PC-3 (cell line): ENCODE measurements around the gene NAPEPLD. TPM values are rescaled to one million over a fixed set of nuclear protein-coding genes. Genes with fewer than 3 reads are reported as not detected.

ENCODE experiments used
- ATAC-seq: fragments of 200-7000 bp; cut with Tn5 transposase; 2 replicates; pipeline ENCODE4 v1.9.1; 2020; ENCODE audit warnings: mild to moderate bottlenecking, moderate library complexity
- BruUV-seq: library from RNA; stranded (reverse); fragments of 400-500 nt; replicated peaks from 2 replicates; lab custom pipeline; 2021; lab: Mats Ljungman, UMichigan
- CTCF ChIA-PET: fragments of 300-600 bp; sonication (Branson Sonifier 250); formaldehyde crosslinking; loops from one replicate; lab custom pipeline; 2022; ENCODE audit warnings: antibody characterized with exemption; lab: Charles Lee
- POLR2A ChIA-PET: fragments of 300-600 bp; sonication (Branson Sonifier 250); formaldehyde crosslinking; loops from one replicate; lab custom pipeline; 2022; ENCODE audit warnings: antibody characterized with exemption; ENCODE audit not compliant: unreplicated experiment; lab: Charles Lee
- DNase-seq: peaks from one replicate; pipeline ENCODE4 v3.0.0-alpha.2; 2015
- H2AFZ ChIP-seq: fragments of 300-600 bp; sonication (generic); 2 replicates; pipeline ENCODE4 v1.6.0; 2016; ENCODE audit warnings: antibody characterized with exemption, low read length
- H3F3A ChIP-seq: fragments of 300-600 bp; sonication (generic); one replicate; pipeline ENCODE4 v1.6.0; 2017; ENCODE audit warnings: antibody characterized with exemption, low read length, control low read depth, mild to moderate bottlenecking; ENCODE audit not compliant: unreplicated experiment
- H3K27ac ChIP-seq: fragments of 300-600 bp; sonication (generic); 2 replicates; pipeline ENCODE4 v1.5.1; 2016; ENCODE audit warnings: mild to moderate bottlenecking, low read length
- H3K27me3 ChIP-seq: fragments of 300-600 bp; sonication (generic); 2 replicates; pipeline ENCODE4 v1.6.1; 2016; ENCODE audit warnings: low read length, mixed read lengths
- H3K36me3 ChIP-seq: fragments of 300-600 bp; sonication (generic); 2 replicates; pipeline ENCODE4 v1.6.1; 2016; ENCODE audit warnings: low read depth, mixed run types, low read length, mixed read lengths
- H3K4me1 ChIP-seq: fragments of 300-600 bp; sonication (generic); 2 replicates; pipeline ENCODE4 v1.5.1; 2016; ENCODE audit warnings: low read length; ENCODE audit not compliant: insufficient read depth
- H3K4me2 ChIP-seq: fragments of 300-600 bp; sonication (generic); 2 replicates; pipeline ENCODE4 v1.6.0; 2016; ENCODE audit warnings: low read length
- H3K4me3 ChIP-seq: fragments of 300-600 bp; sonication (generic); 2 replicates; pipeline ENCODE4 v1.5.1; 2016; ENCODE audit warnings: mild to moderate bottlenecking, low read length, mixed read lengths
- H3K79me2 ChIP-seq: fragments of 300-600 bp; sonication (generic); 2 replicates; pipeline ENCODE4 v1.6.1; 2017; ENCODE audit warnings: low read length, mixed read lengths
- H3K9ac ChIP-seq: fragments of 300-600 bp; sonication (generic); 2 replicates; pipeline ENCODE4 v1.6.0; 2016; ENCODE audit warnings: mild to moderate bottlenecking, low read length
- H3K9me2 ChIP-seq: fragments of 300-600 bp; sonication (generic); replicated peaks from 2 replicates; pipeline ENCODE4 v1.6.1; 2016; ENCODE audit warnings: mixed run types, low read length, mixed read lengths
- H3K9me3 ChIP-seq: fragments of 300-600 bp; sonication (generic); 2 replicates; pipeline ENCODE4 v1.6.1; 2016; ENCODE audit warnings: low read length, mixed read lengths
- H4K20me1 ChIP-seq: fragments of 300-600 bp; sonication (generic); 2 replicates; pipeline ENCODE4 v1.6.1; 2016; ENCODE audit warnings: low read length, mixed read lengths
- CTCF ChIP-seq: fragments of 300-600 bp; sonication (generic); conservative IDR thresholded peaks from 2 replicates; pipeline ENCODE4 v1.5.1; 2017; ENCODE audit warnings: antibody characterized with exemption, low read depth, mild to moderate bottlenecking, low read length
- EZH2 ChIP-seq: fragments of 300-600 bp; sonication (generic); IDR thresholded peaks from one replicate; pipeline ENCODE4 v1.6.1; 2017; ENCODE audit warnings: antibody characterized with exemption, mild to moderate bottlenecking, low read length; ENCODE audit not compliant: unreplicated experiment
- EZH2phosphoT487 ChIP-seq: fragments of 300-600 bp; sonication (generic); IDR thresholded peaks from 2 replicates; pipeline ENCODE4 v1.6.1; 2018; ENCODE audit warnings: mild to moderate bottlenecking, antibody characterized with exemption, low read length, borderline replicate concordance
- intact Hi-C: fragments of 100-400 bp; cut with micrococcal nuclease; formaldehyde crosslinking; loops from 2 replicates; pipeline ENCODE4 v1.9.0; 2023
- total RNA-seq: library from RNA; depleted of rRNA; stranded (reverse); fragments of >200 nt; gene quantifications from 2 replicates; pipeline ENCODE4 v1.2.3, GENCODE V29; 2014

The NAPEPLD gene
- total RNA-seq, 1 experiment from 2014 or later, result 2.5 TPM

DNA sequence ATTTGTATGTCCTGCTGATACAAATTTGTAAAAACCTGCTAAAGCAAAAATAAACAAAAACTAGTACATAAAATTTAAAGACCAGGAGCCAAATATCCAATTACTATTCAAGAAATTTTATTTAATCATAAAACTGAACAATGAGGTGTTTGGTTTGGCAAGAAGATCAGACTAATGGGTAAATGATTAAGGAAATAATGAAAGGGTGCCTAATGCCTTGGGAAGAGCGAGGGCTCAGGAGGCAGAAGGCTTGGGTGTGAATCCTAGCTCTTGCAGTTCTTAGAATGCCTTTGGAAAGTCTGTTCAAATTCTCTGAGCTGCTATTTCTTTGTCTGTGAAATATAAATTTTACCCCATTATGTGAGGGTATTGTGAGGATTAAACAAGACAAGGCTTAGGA is 32.4 kb downstream of the NAPEPLD start:
- Histone ChIP-seq H3K27me3 (no peaks in the 10 kb centered on the region), H3K36me3 (peaks cover 10% of the 10 kb centered on the region), H3K9me3 (no peaks in the 10 kb centered on the region), H3K4me3 (no peak overlapping the region), H3K79me2 (no peaks in the 10 kb centered on the region), H3K4me2 (no peak overlapping the region), H4K20me1 (no peaks in the 10 kb centered on the region), H2AFZ (no peak overlapping the region), H3K9ac (no peak overlapping the region), H3F3A (peaks cover 3% of the 10 kb centered on the region), H3K27ac (no peak overlapping the region), H3K9me2 (no peaks in the 10 kb centered on the region), H3K4me1 (peaks cover 11% of the 10 kb centered on the region)
- no peak for DNase-seq
- BruUV-seq, result no TSS peak
- TF ChIP-seq EZH2 (no peak), EZH2phosphoT487 (no peak), CTCF (no peak)
- ChIA-PET CTCF (no interaction called here), POLR2A (no interaction called here)
- ATAC-seq, result no peak
- intact Hi-C loops, result no loop called here

- CTCF ChIA-PET, result no interaction called here
- H3F3A ChIP-seq, result peaks cover 3% of the 10 kb centered on the region
- H3K9me3 ChIP-seq, result no peaks in the 10 kb centered on the region
- POLR2A ChIA-PET, result no interaction called here
- no peak overlapping the region for H3K4me2 ChIP-seq
- no peak overlapping the region for H3K27ac ChIP-seq
- intact Hi-C loops, result no loop called here
- H3K9me2 ChIP-seq, result no peaks in the 10 kb centered on the region
- no peak overlapping the region for H3K9ac ChIP-seq
- no TSS peak for BruUV-seq
- H4K20me1 ChIP-seq, result no peaks in the 10 kb centered on the region
- H3K79me2 ChIP-seq, result no peaks in the 10 kb centered on the region
- H3K4me3 ChIP-seq, result no peak overlapping the region
- no peaks in the 10 kb centered on the region for H3K27me3 ChIP-seq
- DNase-seq, result no peak
- H2AFZ ChIP-seq, result no peak overlapping the region
- no peak for ATAC-seq
- peaks cover 10% of the 10 kb centered on the region for H3K36me3 ChIP-seq
- no peak for TF ChIP-seq EZH2
- no peak for TF ChIP-seq EZH2phosphoT487
- no peak for TF ChIP-seq CTCF
- peaks cover 11% of the 10 kb centered on the region for H3K4me1 ChIP-seq
These were observed 33.1 kb downstream of the NAPEPLD start for GRCh38 chr7:103115771-103116170.

DNA sequence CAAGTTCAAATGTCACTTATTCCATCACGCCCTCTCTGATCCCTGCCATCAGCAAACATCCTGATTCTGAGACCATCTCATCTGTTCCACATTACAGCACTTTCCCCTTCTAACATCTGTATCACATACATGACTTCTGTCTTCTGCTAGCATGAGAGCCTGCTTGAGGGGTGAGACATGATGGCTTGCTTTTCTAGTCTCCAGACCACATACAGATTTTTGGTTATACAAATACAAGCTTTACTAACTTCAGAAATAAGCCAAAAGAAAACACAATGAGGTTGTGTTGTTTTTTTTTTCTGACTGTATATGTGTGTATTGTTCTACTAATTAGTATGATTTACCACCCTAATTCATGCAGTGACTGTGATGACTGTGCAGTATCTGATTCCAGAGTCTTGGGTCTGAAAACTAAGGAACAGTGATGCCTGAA is 34.3 kb downstream of the NAPEPLD start:
- peaks cover 3% of the 10 kb centered on the region for H3F3A ChIP-seq
- no peak overlapping the region for H3K4me3 ChIP-seq
- peaks cover 11% of the 10 kb centered on the region for H3K4me1 ChIP-seq
- H3K27me3 ChIP-seq, result no peaks in the 10 kb centered on the region
- H4K20me1 ChIP-seq, result no peaks in the 10 kb centered on the region
- CTCF ChIA-PET, result interaction anchor here (0.6 kb wide), 1 partner anchor 33 kb away, joined by 4 read pairs; no protein-coding TSS in a partner anchor
- ATAC-seq, result no peak
- TF ChIP-seq CTCF (no peak), EZH2phosphoT487 (no peak), EZH2 (no peak)
- no peaks in the 10 kb centered on the region for H3K9me2 ChIP-seq
- no peak overlapping the region for H3K27ac ChIP-seq
- intact Hi-C loops, result no loop called here
- BruUV-seq, result no TSS peak
- H3K9me3 ChIP-seq, result no peaks in the 10 kb centered on the region
- H3K36me3 ChIP-seq, result peaks cover 3% of the 10 kb centered on the region
- H3K79me2 ChIP-seq, result no peaks in the 10 kb centered on the region
- POLR2A ChIA-PET, result no interaction called here
- DNase-seq, result no peak
- no peak overlapping the region for H3K9ac ChIP-seq
- H2AFZ ChIP-seq, result no peak overlapping the region
- no peak overlapping the region for H3K4me2 ChIP-seq
